ENCODE data around the gene SYNE1.

- TF ChIP-seq CTCF (IDR thresholded peaks at IDR 0.05): no peak
- no peak for TF ChIP-seq POLR2A (IDR thresholded peaks at IDR 0.05)
These were observed 550.1 kb downstream of the SYNE1 start for GRCh38 chr6:152087096-152087495.
